Kidney epithelial cell (primary cell): ENCODE results near the gene CHRNA7. TPM values are rescaled to one million over a fixed set of nuclear protein-coding genes. Genes with fewer than 3 reads are reported as not detected.

Experiments used
- DNase-seq: peaks from one replicate; pipeline ENCODE4 v3.0.0-alpha.2; 2010; ENCODE audit warnings: low read depth
- H3K27me3 ChIP-seq: 2 replicates; pipeline ENCODE4 v1.6.0; 2011; ENCODE audit warnings: low read length; ENCODE audit not compliant: control insufficient read depth, insufficient read depth
- H3K36me3 ChIP-seq: 2 replicates; pipeline ENCODE4 v1.5.1; 2011; ENCODE audit warnings: low read length; ENCODE audit not compliant: control insufficient read depth, insufficient read depth
- H3K4me3 ChIP-seq: 2 replicates; pipeline ENCODE4 v1.5.1; 2011; ENCODE audit warnings: low read depth, mild to moderate bottlenecking, control low read depth, low read length
- CTCF ChIP-seq: IDR thresholded peaks from 2 replicates; pipeline ENCODE4 v1.5.1; 2011; ENCODE audit warnings: mild to moderate bottlenecking, moderate library complexity, low read length, control low read depth, inconsistent platforms; ENCODE audit not compliant: insufficient read depth, poor library complexity, severe bottlenecking
- total RNA-seq: library from RNA; depleted of rRNA; stranded (reverse); fragments of >200 nt; gene quantifications from 2 replicates; pipeline ENCODE4 v1.2.3, GENCODE V29; 2015

The CHRNA7 gene
- total RNA-seq, 1 donor from 2014 or later: 2.7 TPM

GRCh38 chr15:32091505-32092380, 61.4 kb downstream of the CHRNA7 start:
- DNase-seq: no peak
- TF ChIP-seq CTCF: no peak
- Histone ChIP-seq H3K4me3 (no peak overlapping the region), H3K27me3 (no peaks in the 10 kb centered on the region), H3K36me3 (no peaks in the 10 kb centered on the region)

- Histone ChIP-seq H3K27me3 (no peaks in the 10 kb centered on the region), H3K4me3 (no peak overlapping the region), H3K36me3 (no peaks in the 10 kb centered on the region)
- DNase-seq: no peak
- TF ChIP-seq CTCF: no peak
These were observed 65.9 kb downstream of the CHRNA7 start for GRCh38 chr15:32096213-32096612.

GRCh38 chr15:32096916-32097617, 66.8 kb downstream of the CHRNA7 start:
- Histone ChIP-seq H3K4me3 (no peak overlapping the region), H3K36me3 (no peaks in the 10 kb centered on the region), H3K27me3 (no peaks in the 10 kb centered on the region)
- no peak for TF ChIP-seq CTCF
- no peak for DNase-seq

GRCh38 chr15:32098033-32098432, 67.7 kb downstream of the CHRNA7 start:
- H3K4me3 ChIP-seq: no peak overlapping the region
- H3K36me3 ChIP-seq: no peaks in the 10 kb centered on the region
- TF ChIP-seq CTCF: no peak
- DNase-seq: no peak
- H3K27me3 ChIP-seq: no peaks in the 10 kb centered on the region

- no peaks in the 10 kb centered on the region for H3K27me3 ChIP-seq
- no peaks in the 10 kb centered on the region for H3K36me3 ChIP-seq
- no peak for DNase-seq
- no peak overlapping the region for H3K4me3 ChIP-seq
- no peak for TF ChIP-seq CTCF
These were observed 68.9 kb downstream of the CHRNA7 start for GRCh38 chr15:32099097-32099785.
